Forelimb muscle (tissue), 1 donor: ENCODE data around the gene PARD6G. TPM values are rescaled to one million over a fixed set of nuclear protein-coding genes. Genes with fewer than 3 reads are reported as not detected.
"Not testable (repeated sequence)": the region's sequence is repeated elsewhere in the genome, so short reads cannot be mapped to it uniquely, and the experiment has no call there.

Source experiments
- DNase-seq: peaks from one replicate; pipeline ENCODE4 v3.0.0-alpha.2; 2013; ENCODE audit warnings: low read depth
- polyA plus RNA-seq: library from polyadenylated mRNA; unstranded; fragments of 120-200 nt; gene quantifications from one replicate; pipeline ENCODE4 v1.2.1, GENCODE V29; 2013; ENCODE audit not compliant: insufficient read length

Gene PARD6G
- 5.2 TPM for polyA plus RNA-seq

- DNase-seq = no peak
Measured at GRCh38 chr18:80247393-80247841, at the start of gene PARD6G. Gene PARD6G, minus strand, starts transcription at chr18:80247514. Its CDS starts 166 bp downstream, at chr18:80247348.

GRCh38 chr18:80262241-80263033 is 15.1 kb upstream of the PARD6G start:
- DNase-seq = not testable (repeated sequence)

GRCh38 chr18:80259610-80260009 is 12.3 kb upstream of the PARD6G start:
- DNase-seq = no peak

GRCh38 chr18:80258640-80259039 is 11.3 kb upstream of the PARD6G start:
- DNase-seq = no peak

- not testable (repeated sequence) for DNase-seq
Measured at GRCh38 chr18:80257579-80258543, 10.5 kb upstream of the PARD6G start.

- DNase-seq = no peak
Measured at GRCh38 chr18:80254971-80255500, 7.7 kb upstream of the PARD6G start.

GRCh38 chr18:80253871-80254492 is 6.7 kb upstream of the PARD6G start:
- DNase-seq = no peak

GRCh38 chr18:80253236-80253635 is 5.9 kb upstream of the PARD6G start:
- DNase-seq = no peak

- no peak for DNase-seq
Measured at GRCh38 chr18:80252136-80252535, 4.8 kb upstream of the PARD6G start.

GRCh38 chr18:80251700-80252099 is 4.4 kb upstream of the PARD6G start:
- no peak for DNase-seq

GRCh38 chr18:80250740-80251364 is 3.5 kb upstream of the PARD6G start:
- no peak for DNase-seq

GRCh38 chr18:80249217-80250093 is 2.1 kb upstream of the PARD6G start:
- no peak for DNase-seq

- DNase-seq = no peak
Measured at GRCh38 chr18:80246445-80247392, 595 bp downstream of the PARD6G start.

GRCh38 chr18:80245781-80246444 is 1.4 kb downstream of the PARD6G start:
- no peak for DNase-seq

GRCh38 chr18:80244956-80245730 is 2.2 kb downstream of the PARD6G start:
- DNase-seq = no peak

GRCh38 chr18:80244167-80244566 is 3.1 kb downstream of the PARD6G start:
- no peak for DNase-seq

GRCh38 chr18:80243204-80243603 is 4.1 kb downstream of the PARD6G start:
- no peak for DNase-seq
